Calu3 (cell line): ENCODE data around the gene CFAP43. TPM values are rescaled to one million over a fixed set of nuclear protein-coding genes. Genes with fewer than 3 reads are reported as not detected.

Source experiments
- BruUV-seq: library from RNA; stranded (reverse); fragments of 400-500 nt; replicated peaks from 2 replicates; lab custom pipeline; 2021; lab: Mats Ljungman, UMichigan
- CTCF ChIA-PET: fragments of 300-600 bp; sonication (Branson Sonifier 250); formaldehyde crosslinking; loops from one replicate; lab custom pipeline; 2022; ENCODE audit warnings: antibody characterized with exemption; lab: Charles Lee
- DNase-seq: peaks from one replicate; pipeline ENCODE4 v3.0.0; 2022
- H3K27ac Mint-ChIP-seq: one replicate; pipeline ENCODE4 v1.8.0; 2022; ENCODE audit warnings: mixed read lengths; ENCODE audit not compliant: unreplicated experiment
- H3K27me3 Mint-ChIP-seq: one replicate; pipeline ENCODE4 v1.8.0; 2022; ENCODE audit warnings: mixed read lengths; ENCODE audit not compliant: unreplicated experiment
- H3K36me3 Mint-ChIP-seq: one replicate; pipeline ENCODE4 v1.8.0; 2022; ENCODE audit warnings: mild to moderate bottlenecking, moderate library complexity, mixed read lengths; ENCODE audit not compliant: insufficient read depth, unreplicated experiment
- H3K4me1 Mint-ChIP-seq: one replicate; pipeline ENCODE4 v1.8.0; 2022; ENCODE audit warnings: mild to moderate bottlenecking, low read depth, mixed read lengths; ENCODE audit not compliant: unreplicated experiment
- H3K4me3 Mint-ChIP-seq: one replicate; pipeline ENCODE4 v1.8.0; 2022; ENCODE audit warnings: mild to moderate bottlenecking, low read depth, moderate library complexity, mixed read lengths; ENCODE audit not compliant: unreplicated experiment
- H3K9me3 Mint-ChIP-seq: one replicate; pipeline ENCODE4 v1.8.0; 2022; ENCODE audit warnings: low read depth, mixed read lengths; ENCODE audit not compliant: unreplicated experiment
- CTCF ChIP-seq: fragments of 200-600 bp; IDR thresholded peaks from one replicate; pipeline ENCODE4 v1.8.0; 2022; ENCODE audit warnings: antibody characterized with exemption; ENCODE audit not compliant: unreplicated experiment
- intact Hi-C: fragments of 100-400 bp; cut with micrococcal nuclease; formaldehyde crosslinking; loops from one replicate; pipeline ENCODE4 v1.10.0; 2022; ENCODE audit not compliant: unreplicated experiment
- total RNA-seq: library from RNA; stranded (reverse); gene quantifications from 2 replicates; pipeline ENCODE4 v1.2.3, GENCODE V29; 2022

Gene CFAP43
- total RNA-seq, 1 experiment from 2014 or later = 0.94 TPM

- TF ChIP-seq CTCF = no peak
- peaks cover 9% of the 10 kb centered on the region for H3K4me1 Mint-ChIP-seq
- CTCF ChIA-PET = no interaction called here
- H3K4me3 Mint-ChIP-seq = no peak overlapping the region
- DNase-seq = no peak
- H3K27ac Mint-ChIP-seq = no peak overlapping the region
- intact Hi-C loops = no loop called here
- H3K36me3 Mint-ChIP-seq = peaks cover 20% of the 10 kb centered on the region
- BruUV-seq = TSS peak; percentile 32
- H3K9me3 Mint-ChIP-seq = no peaks in the 10 kb centered on the region
- H3K27me3 Mint-ChIP-seq = peaks cover under 1% of the 10 kb centered on the region
Measured at GRCh38 chr10:104230490-104230889, 1.7 kb downstream of the CFAP43 start.

GRCh38 chr10:104223304-104223703, 8.9 kb downstream of the CFAP43 start:
- H3K27ac Mint-ChIP-seq = no peak overlapping the region
- no TSS peak for BruUV-seq
- no peaks in the 10 kb centered on the region for H3K4me1 Mint-ChIP-seq
- intact Hi-C loops = no loop called here
- H3K9me3 Mint-ChIP-seq = no peaks in the 10 kb centered on the region
- no peaks in the 10 kb centered on the region for H3K27me3 Mint-ChIP-seq
- H3K36me3 Mint-ChIP-seq = peaks cover 5% of the 10 kb centered on the region
- DNase-seq = no peak
- CTCF ChIA-PET = no interaction called here
- TF ChIP-seq CTCF = no peak
- no peak overlapping the region for H3K4me3 Mint-ChIP-seq

DNA sequence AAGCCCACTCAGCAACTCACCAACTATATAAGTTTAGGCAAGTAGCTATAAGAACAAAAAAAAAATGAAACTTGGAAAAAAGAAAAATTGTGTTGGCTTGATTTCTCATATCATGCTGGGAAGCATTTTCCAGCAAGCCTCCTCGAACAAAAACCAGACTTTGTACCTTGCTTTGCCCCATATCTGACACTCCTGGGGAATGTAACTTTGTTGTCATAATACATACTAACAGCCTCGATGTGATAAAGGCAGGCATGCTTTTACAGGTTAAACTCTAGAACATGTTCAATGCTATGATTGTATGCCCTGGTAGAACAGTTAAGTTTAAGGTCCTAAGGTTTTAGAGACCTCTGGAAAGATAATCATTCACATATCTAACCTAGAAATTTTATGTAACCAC, 11.6 kb downstream of the CFAP43 start:
- no peak for TF ChIP-seq CTCF
- intact Hi-C loops = no loop called here
- Mint-ChIP-seq H3K4me3 (no peak overlapping the region), H3K27ac (no peak overlapping the region), H3K27me3 (no peaks in the 10 kb centered on the region), H3K9me3 (no peaks in the 10 kb centered on the region), H3K36me3 (peaks cover 5% of the 10 kb centered on the region), H3K4me1 (no peaks in the 10 kb centered on the region)
- BruUV-seq = no TSS peak
- CTCF ChIA-PET = interaction anchor here (0.6 kb wide), 1 partner anchor 10 kb away, joined by 3 read pairs; no protein-coding TSS in a partner anchor
- DNase-seq = no peak

DNA sequence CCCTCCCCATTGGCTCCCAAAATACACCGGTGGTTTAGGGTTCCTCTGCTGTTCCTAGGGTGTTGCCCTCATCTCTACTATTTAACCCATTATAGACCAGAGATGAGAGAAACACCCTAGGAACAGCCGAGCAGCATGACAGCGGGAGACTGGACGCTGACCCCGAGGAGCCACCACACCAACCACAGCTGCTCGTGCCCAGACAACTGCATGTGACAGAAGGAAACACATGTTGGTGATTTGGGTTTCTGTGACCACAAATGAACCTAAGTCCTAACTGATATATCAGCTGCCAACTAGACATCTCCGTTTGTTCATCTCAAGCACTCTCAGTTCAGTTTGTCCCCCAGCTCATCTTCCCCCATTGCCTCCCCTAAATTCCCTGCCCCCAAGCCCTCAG, 13.4 kb downstream of the CFAP43 start:
- intact Hi-C loops = no loop called here
- BruUV-seq = no TSS peak
- no peak for TF ChIP-seq CTCF
- no peak overlapping the region for H3K27ac Mint-ChIP-seq
- CTCF ChIA-PET = no interaction called here
- H3K4me1 Mint-ChIP-seq = no peaks in the 10 kb centered on the region
- peaks cover 5% of the 10 kb centered on the region for H3K36me3 Mint-ChIP-seq
- no peak for DNase-seq
- H3K9me3 Mint-ChIP-seq = no peaks in the 10 kb centered on the region
- H3K27me3 Mint-ChIP-seq = no peaks in the 10 kb centered on the region
- H3K4me3 Mint-ChIP-seq = no peak overlapping the region
